B cell (primary cell): Measurements from ENCODE around the gene GOLIM4. TPM values are rescaled to one million over a fixed set of nuclear protein-coding genes. Genes with fewer than 3 reads are reported as not detected.

ENCODE experiments used
- ATAC-seq: fragments of 200-7000 bp; cut with Tn5 transposase; one replicate; pipeline ENCODE4 v1.10.0; 2021; ENCODE audit warnings: low read depth, mild to moderate bottlenecking, moderate number of reproducible peaks, moderate library complexity
- CTCF ChIA-PET: fragments of 350-600 bp; sonication (Branson Sonifier 250); formaldehyde crosslinking; loops from one replicate; lab custom pipeline; 2021; ENCODE audit warnings: antibody characterized with exemption, inconsistent platforms; lab: Charles Lee
- POLR2A ChIA-PET: fragments of 350-600 bp; sonication (Branson Sonifier 250); formaldehyde crosslinking; loops from one replicate; lab custom pipeline; 2021; ENCODE audit warnings: antibody characterized with exemption; lab: Charles Lee
- DNase-seq: peaks from one replicate; pipeline ENCODE4 v3.0.0; 2013
- H2AFZ ChIP-seq: 2 replicates; pipeline ENCODE4 v1.6.1; 2012; ENCODE audit warnings: mild to moderate bottlenecking, low read depth, low read length; ENCODE audit not compliant: insufficient read depth, poor library complexity, severe bottlenecking
- H3K27ac ChIP-seq, 2 donors: 1 replicate in 1 of 2; 2 replicates in 1 of 2; pipeline ENCODE4 v1.5.1; 2012 to 2013; ENCODE audit warnings: low read length in 2 of 2, mild to moderate bottlenecking in 2 of 2, moderate library complexity in 1 of 2
- H3K27me3 ChIP-seq, 4 experiments: fragments of 200-600 bp in 1 of 4; sonication (generic) in 1 of 4; replicated peaks in 1 of 4; 1 replicate in 2 of 4; 2 replicates in 2 of 4; pipeline versions ENCODE4 v1.6.1 to v1.7.0; 2013 to 2016; ENCODE audit warnings: low read length in 3 of 4, mild to moderate bottlenecking in 2 of 4, mixed read lengths in 1 of 4, moderate library complexity in 1 of 4; ENCODE audit not compliant: insufficient read depth in 4 of 4, control insufficient read depth in 3 of 4; ENCODE audit errors: control extremely low read depth in 1 of 4
- H3K36me3 ChIP-seq, 2 experiments: replicated peaks in 1 of 2; 1 replicate in 1 of 2; 2 replicates in 1 of 2; pipeline versions ENCODE4 v1.6.1 to v1.7.1; 2013; ENCODE audit warnings: low read length in 1 of 2; ENCODE audit not compliant: insufficient read depth in 2 of 2, control insufficient read depth in 1 of 2; ENCODE audit errors: control extremely low read depth in 1 of 2, extremely low read depth in 1 of 2
- H3K4me1 ChIP-seq, 2 donors: fragments of 200-600 bp in 1 of 2; sonication (generic) in 1 of 2; 1 replicate in 1 of 2; 2 replicates in 1 of 2; pipeline versions ENCODE4 v1.5.1 to v1.6.1; 2013 to 2017; ENCODE audit warnings: low read length in 2 of 2; ENCODE audit not compliant: control insufficient read depth in 2 of 2, insufficient read depth in 2 of 2
- H3K4me2 ChIP-seq: replicated peaks from 2 replicates; pipeline ENCODE3; 2012; ENCODE audit warnings: mild to moderate bottlenecking, low read depth, low read length; ENCODE audit not compliant: poor library complexity, severe bottlenecking
- H3K4me3 ChIP-seq, 5 experiments: fragments of 200-600 bp in 1 of 5; sonication (generic) in 1 of 5; 1 replicate in 3 of 5; 2 replicates in 2 of 5; pipeline versions ENCODE4 v1.5.1 to v1.7.0; 2011 to 2016; ENCODE audit warnings: low read length in 4 of 5, mild to moderate bottlenecking in 4 of 5, low read depth in 2 of 5, control low read depth in 1 of 5, moderate library complexity in 1 of 5; ENCODE audit not compliant: insufficient read depth in 1 of 5; ENCODE audit errors: control extremely low read depth in 1 of 5, extremely low read depth in 1 of 5
- H3K79me2 ChIP-seq: fragments of 200-600 bp; sonication (generic); one replicate; pipeline ENCODE4 v1.6.0; 2016; ENCODE audit warnings: low read length; ENCODE audit not compliant: control insufficient read depth, insufficient read depth
- H3K9ac ChIP-seq: fragments of 200-600 bp; sonication (generic); 2 replicates; pipeline ENCODE4 v1.6.1; 2017; ENCODE audit warnings: mild to moderate bottlenecking, low read length, moderate library complexity
- H3K9me3 ChIP-seq, 3 donors: one replicate each; pipeline versions ENCODE4 v1.6.1 to v1.7.1; 2013; ENCODE audit warnings: low read length in 2 of 3; ENCODE audit not compliant: control insufficient read depth in 2 of 3, insufficient read depth in 1 of 3; ENCODE audit errors: control extremely low read depth in 1 of 3
- H4K20me1 ChIP-seq: 2 replicates; pipeline ENCODE4 v1.6.0; 2012; ENCODE audit warnings: mild to moderate bottlenecking, low read length; ENCODE audit not compliant: insufficient read depth, control insufficient read depth, poor library complexity, severe bottlenecking
- H3K27ac Mint-ChIP-seq: one replicate; pipeline ENCODE4 v1.8.0; 2021; ENCODE audit warnings: mixed read lengths
- H3K27me3 Mint-ChIP-seq: one replicate; pipeline ENCODE4 v1.8.0; 2021; ENCODE audit warnings: mixed read lengths
- H3K4me1 Mint-ChIP-seq: one replicate; pipeline ENCODE4 v1.8.0; 2021; ENCODE audit warnings: mixed read lengths
- H3K4me3 Mint-ChIP-seq: one replicate; pipeline ENCODE4 v1.8.0; 2021; ENCODE audit warnings: mixed read lengths
- H3K9me3 Mint-ChIP-seq: one replicate; pipeline ENCODE4 v1.8.0; 2022; ENCODE audit warnings: mixed read lengths; ENCODE audit not compliant: insufficient read depth
- EZH2 ChIP-seq: IDR thresholded peaks from 2 replicates; pipeline ENCODE4 v1.6.1; 2012; ENCODE audit warnings: borderline replicate concordance, low read depth, mild to moderate bottlenecking, moderate library complexity, low read length; ENCODE audit not compliant: insufficient read depth, poor library complexity, severe bottlenecking
- WGBS: methylation state at CpG from one replicate; pipeline ENCODE4 v1.1.5; 2013; ENCODE audit warnings: missing lambda C conversion rate; ENCODE audit not compliant: insufficient coverage; 5-methylcytosine and 5-hydroxymethylcytosine counted together
- intact Hi-C: fragments of 100-400 bp; cut with micrococcal nuclease; formaldehyde crosslinking; loops from one replicate; pipeline ENCODE4 v1.10.0; 2022
- polyA plus RNA-seq: library from polyadenylated mRNA; depleted of rRNA; stranded (reverse); fragments of >200 nt; gene quantifications from 2 replicates; pipeline ENCODE4 v1.2.3, GENCODE V29; 2012
- total RNA-seq, 2 donors: library from RNA; stranded (reverse); fragments of 120-200 nt in 1 of 2; gene quantifications; 1 replicate in 1 of 2; 2 replicates in 1 of 2; pipeline versions ENCODE4 v1.2.3 to v1.2.4, GENCODE V29; 2013 to 2022
- TF ChIP-seq, protein P1 (sequence below): fragments of 200-600 bp; IDR thresholded peaks from one replicate; pipeline ENCODE4 v1.8.0; 2022; ENCODE audit warnings: antibody characterized with exemption, mild to moderate bottlenecking

Gene GOLIM4
- total and polyA plus RNA-seq, 2 donors (not counting 1 experiment from before 2014, with no cell fraction given) = 2.5 to 9.3 TPM

- H3K9ac ChIP-seq = no peak overlapping the region
- H2AFZ ChIP-seq = no peak overlapping the region
- H3K4me3 ChIP-seq = no peak overlapping the region
- H3K79me2 ChIP-seq = no peaks in the 10 kb centered on the region
- ATAC-seq (no peak), DNase-seq (no peak)
- H3K9me3 ChIP-seq = no peaks in the 10 kb centered on the region
- no peak overlapping the region for H3K4me2 ChIP-seq
- no peak overlapping the region for H3K4me3 Mint-ChIP-seq
- H3K27me3 Mint-ChIP-seq = no peaks in the 10 kb centered on the region
- no peaks in the 10 kb centered on the region for H3K36me3 ChIP-seq
- POLR2A ChIA-PET = no interaction called here
- WGBS = 78% methylated on average over 3 of the region's 4 CpGs
- H3K27ac Mint-ChIP-seq = no peak overlapping the region
- H3K9me3 Mint-ChIP-seq = no peaks in the 10 kb centered on the region
- no peaks in the 10 kb centered on the region for H4K20me1 ChIP-seq
- intact Hi-C loops = no loop called here
- CTCF ChIA-PET = interaction anchor here (0.6 kb wide), 1 partner anchor 398 kb away, joined by 3 read pairs; no protein-coding TSS in a partner anchor
- H3K4me1 Mint-ChIP-seq = no peaks in the 10 kb centered on the region
- H3K4me1 ChIP-seq = no peaks in the 10 kb centered on the region
- TF ChIP-seq, protein P1, sequence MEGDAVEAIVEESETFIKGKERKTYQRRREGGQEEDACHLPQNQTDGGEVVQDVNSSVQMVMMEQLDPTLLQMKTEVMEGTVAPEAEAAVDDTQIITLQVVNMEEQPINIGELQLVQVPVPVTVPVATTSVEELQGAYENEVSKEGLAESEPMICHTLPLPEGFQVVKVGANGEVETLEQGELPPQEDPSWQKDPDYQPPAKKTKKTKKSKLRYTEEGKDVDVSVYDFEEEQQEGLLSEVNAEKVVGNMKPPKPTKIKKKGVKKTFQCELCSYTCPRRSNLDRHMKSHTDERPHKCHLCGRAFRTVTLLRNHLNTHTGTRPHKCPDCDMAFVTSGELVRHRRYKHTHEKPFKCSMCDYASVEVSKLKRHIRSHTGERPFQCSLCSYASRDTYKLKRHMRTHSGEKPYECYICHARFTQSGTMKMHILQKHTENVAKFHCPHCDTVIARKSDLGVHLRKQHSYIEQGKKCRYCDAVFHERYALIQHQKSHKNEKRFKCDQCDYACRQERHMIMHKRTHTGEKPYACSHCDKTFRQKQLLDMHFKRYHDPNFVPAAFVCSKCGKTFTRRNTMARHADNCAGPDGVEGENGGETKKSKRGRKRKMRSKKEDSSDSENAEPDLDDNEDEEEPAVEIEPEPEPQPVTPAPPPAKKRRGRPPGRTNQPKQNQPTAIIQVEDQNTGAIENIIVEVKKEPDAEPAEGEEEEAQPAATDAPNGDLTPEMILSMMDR = no peak
- TF ChIP-seq EZH2 = no peak
- H3K27ac ChIP-seq = no peak overlapping the region
- H3K27me3 ChIP-seq = no peaks in the 10 kb centered on the region
Observed at GRCh38 chr3:168073842-168074605, 21.7 kb downstream of the GOLIM4 start.

DNA sequence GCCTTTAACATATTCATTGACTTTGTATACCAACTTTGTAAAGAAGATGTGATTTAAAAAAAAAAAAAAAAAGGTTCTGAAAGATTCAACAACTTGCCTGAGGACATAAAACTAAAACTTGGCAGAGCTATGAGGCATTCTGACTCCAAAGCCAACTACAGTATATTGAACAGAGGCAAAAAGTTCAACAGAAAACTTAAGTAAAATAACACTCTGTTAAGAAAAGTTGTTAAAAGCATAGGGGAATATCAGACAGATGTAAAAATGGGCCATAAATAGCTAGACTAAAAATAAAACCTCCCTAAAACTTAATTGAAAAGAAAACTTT is 23.4 kb downstream of the GOLIM4 start:
- Histone ChIP-seq H3K27ac (no peak overlapping the region), H3K36me3 (no peaks in the 10 kb centered on the region), H2AFZ (no peak overlapping the region), H3K79me2 (no peaks in the 10 kb centered on the region), H3K9me3 (no peaks in the 10 kb centered on the region), H4K20me1 (no peaks in the 10 kb centered on the region), H3K4me2 (no peak overlapping the region), H3K27me3 (no peaks in the 10 kb centered on the region), H3K4me1 (no peaks in the 10 kb centered on the region), H3K4me3 (no peak overlapping the region), H3K9ac (no peak overlapping the region)
- ChIA-PET CTCF (no interaction called here), POLR2A (no interaction called here)
- ATAC-seq (no peak), DNase-seq (no peak)
- Mint-ChIP-seq H3K9me3 (no peaks in the 10 kb centered on the region), H3K4me3 (no peak overlapping the region), H3K27me3 (no peaks in the 10 kb centered on the region), H3K27ac (no peak overlapping the region), H3K4me1 (peaks cover under 1% of the 10 kb centered on the region)
- TF ChIP-seq, protein P1 = no peak
- TF ChIP-seq EZH2 = no peak
- intact Hi-C loops = no loop called here
